K562 (cell line): ENCODE measurements around the gene TASP1. TPM values are rescaled to one million over a fixed set of nuclear protein-coding genes. Genes with fewer than 3 reads are reported as not detected.

Experiments
- ATAC-seq: fragments of 200-7000 bp; cut with Tn5 transposase; 3 replicates; pipeline ENCODE4 v1.9.1; 2020; ENCODE audit warnings: moderate library complexity
- BruUV-seq: library from RNA; stranded (reverse); fragments of 400-500 nt; replicated peaks from 2 replicates; lab custom pipeline; 2021; lab: Mats Ljungman, UMichigan
- CTCF ChIA-PET: fragments of 300-600 bp; formaldehyde crosslinking; extraction: SDS; loops from one replicate; lab custom pipeline; 2021; ENCODE audit warnings: low intra/inter-chr PET ratio; lab: Yijun Ruan, JAX
- POLR2A ChIA-PET: fragments of 300-600, 350-650 bp; sonication (Branson Sonifier 250); formaldehyde crosslinking; extraction: SDS; loops from one replicate; lab custom pipeline; 2021; ENCODE audit warnings: antibody characterized with exemption, inconsistent platforms; lab: Yijun Ruan, JAX
- DNase-seq, 4 experiments: peaks; one replicate each; pipeline versions ENCODE4 v3.0.0 to v3.0.0-alpha.2; 2011 to 2018; ENCODE audit warnings: low spot score in 3 of 4, mixed read lengths in 3 of 4; ENCODE audit errors: extremely low read depth in 1 of 4
- FAIRE-seq: peaks from 2 replicates; lab custom pipeline; 2011; peaks lifted over from hg19 to GRCh38; lab: Jason Lieb, UNC
- H2AFZ ChIP-seq: 2 replicates; pipeline ENCODE4 v1.6.0; 2011; ENCODE audit warnings: low read depth, low read length, control low read depth, inconsistent platforms
- H3K27ac ChIP-seq: fragments of 200-600 bp; 3 replicates; pipeline ENCODE4 v1.8.0; 2011; ENCODE audit warnings: low read depth, mild to moderate bottlenecking, control low read depth, inconsistent platforms, low read length, moderate library complexity, mixed read lengths; ENCODE audit errors: extremely low read depth
- H3K27me3 ChIP-seq, 2 experiments: fragments of 300-600 bp in 1 of 2; 2 replicates in 1 of 2; 3 replicates in 1 of 2; pipeline versions ENCODE4 v1.6.0 to v1.8.0; 2011; ENCODE audit warnings: inconsistent platforms in 2 of 2, low read length in 2 of 2, mild to moderate bottlenecking in 1 of 2, mixed read lengths in 1 of 2, moderate library complexity in 1 of 2; ENCODE audit not compliant: control insufficient read depth in 2 of 2, insufficient read depth in 2 of 2
- H3K36me3 ChIP-seq: fragments of 300-600 bp; 3 replicates; pipeline ENCODE4 v1.8.0; 2011; ENCODE audit warnings: mild to moderate bottlenecking, low read length, inconsistent platforms; ENCODE audit not compliant: control insufficient read depth, insufficient read depth
- H3K4me1 ChIP-seq, 2 experiments: fragments of 200-600 bp in 1 of 2; replicated peaks in 1 of 2; 2 replicates in 1 of 2; 3 replicates in 1 of 2; pipeline versions ENCODE4 v1.5.1 to v1.8.0; 2011; ENCODE audit warnings: inconsistent platforms in 2 of 2, low read length in 2 of 2, mild to moderate bottlenecking in 1 of 2, mixed read lengths in 1 of 2, moderate library complexity in 1 of 2; ENCODE audit not compliant: control insufficient read depth in 2 of 2, insufficient read depth in 2 of 2
- H3K4me2 ChIP-seq: 2 replicates; pipeline ENCODE4 v1.6.1; 2011; ENCODE audit warnings: low read length, control low read depth, inconsistent platforms, mixed read lengths; ENCODE audit not compliant: insufficient read depth
- H3K4me3 ChIP-seq: fragments of 200-600 bp; sonication (generic), shearing (Covaris generic); 2 replicates; pipeline ENCODE4 v1.5.1; 2016; ENCODE audit warnings: control low read depth, inconsistent platforms
- H3K79me2 ChIP-seq: fragments of 200-600 bp; 3 replicates; pipeline ENCODE4 v1.8.0; 2011; ENCODE audit warnings: low read length, inconsistent platforms; ENCODE audit not compliant: control insufficient read depth, insufficient read depth
- H3K9ac ChIP-seq, 2 experiments: 2 replicates each; pipeline versions ENCODE4 v1.6.0 to v1.6.1; 2011; ENCODE audit warnings: low read depth in 2 of 2, low read length in 2 of 2, control low read depth in 1 of 2, inconsistent platforms in 1 of 2, mild to moderate bottlenecking in 1 of 2, mixed read lengths in 1 of 2; ENCODE audit not compliant: insufficient read depth in 1 of 2
- H3K9me1 ChIP-seq: one replicate; pipeline ENCODE4 v1.6.0; 2011; ENCODE audit warnings: inconsistent platforms, mild to moderate bottlenecking, low read length, moderate library complexity; ENCODE audit not compliant: control insufficient read depth, insufficient read depth
- H3K9me3 ChIP-seq: replicated peaks from 2 replicates; pipeline ENCODE4 v1.5.1; 2011; ENCODE audit warnings: low read depth, low read length, inconsistent platforms; ENCODE audit not compliant: control insufficient read depth, insufficient read depth
- H4K20me1 ChIP-seq: replicated peaks from 2 replicates; pipeline ENCODE4 v1.6.1; 2011; ENCODE audit warnings: low read length, inconsistent platforms, mixed read lengths; ENCODE audit not compliant: control insufficient read depth, insufficient read depth
- BDP1 ChIP-seq: IDR thresholded peaks from 3 replicates; pipeline ENCODE4 v1.6.1; 2011; ENCODE audit not compliant: insufficient read length, insufficient read depth
- CSDE1 ChIP-seq, 2 experiments: fragments of 450-650 bp; IDR thresholded peaks; 2 replicates each; pipeline ENCODE4 v1.6.1; 2016; ENCODE audit warnings: mild to moderate bottlenecking in 1 of 2
- ETV5 ChIP-seq: sonication (generic); formaldehyde crosslinking; IDR thresholded peaks from 2 replicates; pipeline ENCODE4 v1.4.0; 2020; ENCODE audit warnings: low read depth, mild to moderate bottlenecking, missing genetic modification reagents
- HDAC2 ChIP-seq: fragments of 450-650 bp; IDR thresholded peaks from 2 replicates; pipeline ENCODE4 v1.6.1; 2016; ENCODE audit warnings: mild to moderate bottlenecking
- HDAC8 ChIP-seq: fragments of 450-650 bp; IDR thresholded peaks from 2 replicates; pipeline ENCODE4 v1.6.1; 2016; ENCODE audit warnings: mild to moderate bottlenecking, missing genetic modification characterization, moderate library complexity, missing compliant biosample characterization
- MAFK ChIP-seq: IDR thresholded peaks from 2 replicates; pipeline ENCODE4 v1.6.1; 2011; ENCODE audit warnings: low read length, improper control_type of control experiment
- MTA3 ChIP-seq: fragments of 450-650 bp; formaldehyde crosslinking; IDR thresholded peaks from 2 replicates; pipeline ENCODE4 v1.6.1; 2017; ENCODE audit warnings: mild to moderate bottlenecking, borderline replicate concordance
- POLR2AphosphoS2 ChIP-seq: IDR thresholded peaks from 2 replicates; pipeline ENCODE4 v1.6.1; 2012; ENCODE audit warnings: low read length, improper control_type of control experiment
- SPI1 ChIP-seq: IDR thresholded peaks from 2 replicates; pipeline ENCODE4 v1.6.1; 2011; ENCODE audit warnings: low read depth, low read length, control low read depth, borderline replicate concordance
- ZBTB40 ChIP-seq, 2 experiments: fragments of 450-650 bp in 1 of 2; sonication (generic) in 1 of 2; formaldehyde crosslinking in 1 of 2; IDR thresholded peaks; 2 replicates each; pipeline versions ENCODE4 v1.7.1 to v1.9.0; 2016 to 2022; ENCODE audit warnings: inconsistent platforms in 1 of 2, mild to moderate bottlenecking in 1 of 2, missing genetic modification reagents in 1 of 2
- ZNF384 ChIP-seq: IDR thresholded peaks from 2 replicates; pipeline ENCODE4 v1.6.1; 2012; ENCODE audit warnings: low read depth, low read length, improper control_type of control experiment
- ZNF707 ChIP-seq: fragments of 250-450 bp; sonication (Bioruptor Pico); conservative IDR thresholded peaks from 2 replicates; pipeline ENCODE4 v1.8.0; 2022; ENCODE audit warnings: inconsistent platforms, mild to moderate bottlenecking, moderate library complexity
- WGBS: fragments of 100-300 bp; shearing (Covaris generic); methylation state at CpG from one replicate; pipeline ENCODE4 v1.1.6; 2016; ENCODE audit warnings: low coverage, mixed read lengths; ENCODE audit not compliant: insufficient coverage; ENCODE audit errors: missing lambda C conversion rate; 5-methylcytosine and 5-hydroxymethylcytosine counted together
- in situ Hi-C: fragments of 300-500 bp; cut with MboI; formaldehyde crosslinking; loops from 4 replicates; pipeline ENCODE4 v1.15.0; 2018; ENCODE audit warnings: inconsistent platforms, mixed read lengths
- intact Hi-C: fragments of 100-400 bp; cut with micrococcal nuclease; formaldehyde crosslinking; loops from 2 replicates; pipeline ENCODE4 v1.14.2; 2022
- polyA plus RNA-seq, 8 experiments: library from polyadenylated mRNA; depleted of rRNA in 4 of 8; stranded (reverse) in 5 of 8; unstranded in 3 of 8; fragments of >200 nt; fragmentation: Nextera tagmentation in 2 of 8; fragmentation: Illumina TruSeq in 1 of 8; extraction: Ambion mirVana in 2 of 8; extraction: Trizol in 1 of 8; gene quantifications; 2 replicates each; pipeline versions ENCODE4 v1.2.1 to v1.2.3, GENCODE V29; 2011 to 2014; ENCODE audit warnings: inconsistent platforms in 1 of 8, missing spikeins in 1 of 8
- total RNA-seq, 7 experiments: library from RNA; depleted of rRNA in 6 of 7; stranded (reverse); fragments of >200 nt in 6 of 7; fragmentation: Illumina TruSeq in 2 of 7; extraction: Trizol in 2 of 7; gene quantifications; 2 replicates each; pipeline versions ENCODE4 v1.2.1 to v1.2.3, GENCODE V29; 2011 to 2021; ENCODE audit warnings: low replicate concordance in 1 of 7
- TF ChIP-seq, protein P1 (sequence below): sonication (generic); formaldehyde crosslinking; IDR thresholded peaks from 2 replicates; pipeline ENCODE4 v1.5.0; 2020; ENCODE audit warnings: missing genetic modification reagents

Gene TASP1
- total and polyA plus RNA-seq, 9 of the 15 experiments (the other 6 are each of a cell fraction or from before 2014, with no cell fraction given) = 3.7 to 10.6 (median 6.4) TPM

- in situ Hi-C loops (no loop called here), intact Hi-C loops (no loop called here)
- no peaks in the 10 kb centered on the region; a peak in 1 of 5 replicates for H3K4me1 ChIP-seq
- ChIA-PET POLR2A (interaction anchor here (0.5 to 0.7 kb wide), 2 partner anchors 309 to 502 kb away, joined by 3 to 4 read pairs; no protein-coding TSS in a partner anchor), CTCF (no interaction called here)
- H3K27me3 ChIP-seq = peaks cover 0 to 4% of the 10 kb centered on the region in 2 experiments; a peak in 1 of 5 replicates
- H3K36me3 ChIP-seq = no peaks in the 10 kb centered on the region
- no peak overlapping the region for H3K9ac ChIP-seq
- no peak overlapping the region for H3K4me3 ChIP-seq
- no peaks in the 10 kb centered on the region for H3K79me2 ChIP-seq
- no peak overlapping the region for H3K4me2 ChIP-seq
- no peaks in the 10 kb centered on the region for H3K9me1 ChIP-seq
- no peak overlapping the region for H3K27ac ChIP-seq
- no TSS peak for BruUV-seq
- no peak for ATAC-seq
- no peak for FAIRE-seq
- WGBS = 9% methylated on average over 9 of the region's 12 CpGs
- DNase-seq = no peak
- H3K9me3 ChIP-seq = no peaks in the 10 kb centered on the region
- H4K20me1 ChIP-seq = no peaks in the 10 kb centered on the region
- no peak overlapping the region for H2AFZ ChIP-seq
- TF ChIP-seq CSDE1 (IDR thresholded peaks at IDR 0.05) (no peak), ZNF707 (CRISPR knock-in tag) (no peak), MAFK (no peak), ZBTB40 (IDR thresholded peaks at IDR 0.05) (no peak), ZBTB40 (CRISPR knock-in tag; IDR thresholded peaks at IDR 0.05) (no peak), ETV5 (CRISPR knock-in tag) (no peak), HDAC2 (no peak), ZNF384 (no peak), HDAC8 (tag) (no peak), BDP1 (no peak), MTA3 (no peak), SPI1 (no peak), POLR2AphosphoS2 (no peak)
- TF ChIP-seq, protein P1, sequence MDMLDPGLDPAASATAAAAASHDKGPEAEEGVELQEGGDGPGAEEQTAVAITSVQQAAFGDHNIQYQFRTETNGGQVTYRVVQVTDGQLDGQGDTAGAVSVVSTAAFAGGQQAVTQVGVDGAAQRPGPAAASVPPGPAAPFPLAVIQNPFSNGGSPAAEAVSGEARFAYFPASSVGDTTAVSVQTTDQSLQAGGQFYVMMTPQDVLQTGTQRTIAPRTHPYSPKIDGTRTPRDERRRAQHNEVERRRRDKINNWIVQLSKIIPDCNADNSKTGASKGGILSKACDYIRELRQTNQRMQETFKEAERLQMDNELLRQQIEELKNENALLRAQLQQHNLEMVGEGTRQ (CRISPR knock-in tag) = no peak
These were observed 296.1 kb downstream of the TASP1 start for GRCh38 chr20:13342469-13343242.
